Ecto neural progenitor cell (in vitro differentiated cells): ENCODE data around the gene KCNMA1.

Experiments
- DNase-seq: peaks from one replicate; pipeline ENCODE4 v3.0.0-alpha.2; 2018; ENCODE audit warnings: low spot score

KCNMA1 gene

DNA sequence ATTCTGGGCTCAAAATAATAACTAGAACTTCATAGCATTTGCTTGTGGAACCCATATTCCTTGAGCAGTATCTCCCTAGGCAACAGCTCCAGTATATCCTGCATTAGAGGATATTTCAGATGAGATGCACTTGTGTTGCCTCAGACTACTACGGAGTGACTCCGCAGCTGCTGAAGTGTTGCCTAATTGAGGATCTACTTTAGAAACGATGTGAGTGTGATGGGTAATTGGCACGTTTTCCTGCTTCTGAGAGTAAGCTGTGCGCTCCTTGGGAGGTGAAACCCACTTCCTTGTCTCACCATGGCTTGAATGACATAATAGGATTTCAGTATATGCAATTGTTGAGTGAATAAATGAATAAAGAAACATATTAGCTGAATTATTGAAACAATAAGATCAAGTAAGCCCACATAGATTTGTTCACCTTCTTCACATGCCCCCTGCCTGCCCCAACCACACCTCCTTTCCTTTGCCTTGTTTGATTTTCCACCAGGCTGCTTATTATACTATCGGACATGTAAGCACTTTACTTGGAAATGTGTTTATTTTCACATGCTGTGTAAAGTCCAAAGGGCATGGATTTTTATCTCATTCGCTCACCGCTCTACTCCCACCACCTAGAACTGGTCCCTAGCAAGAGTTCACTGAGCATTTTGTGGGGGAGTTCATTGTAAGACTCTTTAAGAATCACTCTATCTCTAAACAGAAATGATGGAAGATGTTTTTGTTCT is 303.8 kb downstream of the KCNMA1 start:
- DNase-seq = no peak

- DNase-seq = no peak
Observed at GRCh38 chr10:77332256-77332655, 305.4 kb downstream of the KCNMA1 start.

DNA sequence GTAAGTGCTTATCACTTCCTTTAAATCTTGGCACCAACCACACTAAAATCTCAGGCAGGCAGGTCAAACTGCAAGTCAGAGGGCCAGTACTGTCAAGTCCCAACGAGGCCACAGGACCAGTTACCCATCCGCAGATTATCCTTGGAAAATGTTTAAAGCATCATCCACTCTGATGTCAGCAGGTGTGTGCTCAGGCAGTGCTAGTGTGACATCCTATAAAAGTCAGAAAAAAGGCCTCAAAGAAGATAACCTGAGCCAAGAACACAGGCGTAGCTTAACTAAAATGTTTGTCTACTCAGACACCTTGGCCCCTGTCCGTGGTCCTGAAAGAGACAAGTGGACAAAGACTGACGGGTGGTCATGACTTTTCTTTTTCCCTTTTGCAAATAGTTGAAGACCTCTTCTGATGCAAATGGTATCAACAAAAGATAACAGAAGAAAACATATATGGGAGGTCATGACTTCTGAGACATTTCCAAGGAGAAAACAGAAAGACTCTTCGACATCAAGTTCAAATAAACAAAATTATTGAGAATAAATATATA is 309.3 kb downstream of the KCNMA1 start:
- peak; percentile 59 for DNase-seq

DNA sequence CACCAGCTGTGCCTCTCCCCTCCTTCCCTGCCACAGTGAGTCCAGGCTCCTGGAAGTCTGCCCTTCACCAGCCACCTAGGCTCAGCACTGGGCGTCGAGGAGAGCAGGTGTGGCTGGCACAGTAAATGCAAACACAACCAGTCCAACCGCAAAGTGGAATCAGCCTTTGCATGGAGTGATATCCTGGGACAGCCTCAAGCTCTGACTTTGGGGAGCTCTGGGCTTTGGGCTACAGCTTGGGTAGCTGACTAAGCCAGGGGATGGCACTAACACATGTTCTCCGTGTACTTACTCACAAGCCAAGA is 312.4 kb downstream of the KCNMA1 start:
- no peak for DNase-seq

GRCh38 chr10:77321838-77322237 is 315.8 kb downstream of the KCNMA1 start:
- DNase-seq = no peak

- DNase-seq = no peak
Observed at GRCh38 chr10:77320971-77321471, 316.6 kb downstream of the KCNMA1 start.

GRCh38 chr10:77319557-77319956 is 318.1 kb downstream of the KCNMA1 start:
- DNase-seq = no peak

DNA sequence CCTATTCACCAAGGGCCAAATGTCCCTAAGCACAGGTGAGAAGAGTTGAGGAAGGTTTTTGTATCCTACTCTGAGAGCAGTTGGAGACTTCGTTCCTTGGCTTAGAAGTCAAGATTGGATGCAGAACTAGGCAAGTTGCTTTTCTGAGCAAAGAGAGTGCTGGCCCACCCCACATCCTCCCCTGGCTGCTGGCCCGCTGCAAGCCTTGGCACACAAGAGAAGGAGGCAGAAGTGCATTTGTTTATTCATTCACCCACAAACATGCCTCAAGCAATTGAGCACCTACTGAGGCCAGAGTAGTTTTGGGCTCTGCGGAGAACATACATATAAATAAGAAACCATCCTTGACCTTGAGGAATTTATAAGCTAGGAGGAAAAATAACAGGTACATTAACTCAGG is 318.9 kb downstream of the KCNMA1 start:
- DNase-seq = no peak

DNA sequence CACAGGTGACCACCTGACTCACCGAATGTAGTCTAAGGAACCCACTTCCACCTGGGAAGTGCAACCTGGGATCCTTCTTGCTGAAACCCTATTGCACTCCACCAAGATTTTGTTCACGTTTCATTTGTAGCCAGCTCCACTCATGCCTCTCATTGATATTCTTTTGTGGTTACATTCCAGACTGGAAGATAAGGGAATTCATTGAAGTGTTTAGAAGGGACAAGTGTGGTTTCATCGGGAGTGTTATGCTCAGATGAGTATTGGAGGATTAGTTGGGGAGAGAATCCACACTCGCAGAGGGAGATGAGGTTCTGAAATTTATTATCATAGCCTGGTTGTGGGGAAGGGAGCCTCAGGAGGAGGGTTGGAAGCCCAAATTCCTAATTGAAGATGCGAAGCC is 320.4 kb downstream of the KCNMA1 start:
- DNase-seq = no peak

DNA sequence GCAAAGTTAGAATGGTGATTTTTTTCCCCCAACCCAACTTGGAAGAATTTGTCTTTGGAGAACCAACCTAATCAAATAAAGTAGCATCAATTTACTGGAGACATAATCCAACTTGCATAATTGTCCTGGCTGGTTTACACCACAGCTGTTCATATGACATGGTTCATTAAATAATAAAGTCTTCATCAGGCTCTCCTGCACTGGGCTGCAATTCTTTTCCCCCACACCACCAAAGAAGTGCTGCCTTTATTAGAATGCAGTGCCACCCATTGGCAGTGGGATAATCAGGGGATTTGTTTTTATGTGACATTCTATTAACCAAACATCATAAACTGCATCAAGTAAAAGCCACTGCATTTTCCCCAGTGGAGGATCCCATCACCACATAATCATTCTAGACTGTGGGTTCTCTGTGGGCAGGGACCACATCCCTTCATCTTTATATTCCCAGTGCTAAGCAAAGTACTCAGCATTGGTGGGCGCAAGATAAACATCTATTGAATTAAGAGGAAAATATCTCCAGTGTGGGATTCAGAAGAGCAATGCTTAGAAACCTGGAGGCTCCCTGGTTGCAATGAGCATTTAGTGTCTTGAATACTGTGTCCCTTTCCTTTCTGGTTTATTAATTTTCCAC is 322.0 kb downstream of the KCNMA1 start:
- DNase-seq = no peak

GRCh38 chr10:77313066-77313750 is 324.4 kb downstream of the KCNMA1 start:
- no peak for DNase-seq

DNA sequence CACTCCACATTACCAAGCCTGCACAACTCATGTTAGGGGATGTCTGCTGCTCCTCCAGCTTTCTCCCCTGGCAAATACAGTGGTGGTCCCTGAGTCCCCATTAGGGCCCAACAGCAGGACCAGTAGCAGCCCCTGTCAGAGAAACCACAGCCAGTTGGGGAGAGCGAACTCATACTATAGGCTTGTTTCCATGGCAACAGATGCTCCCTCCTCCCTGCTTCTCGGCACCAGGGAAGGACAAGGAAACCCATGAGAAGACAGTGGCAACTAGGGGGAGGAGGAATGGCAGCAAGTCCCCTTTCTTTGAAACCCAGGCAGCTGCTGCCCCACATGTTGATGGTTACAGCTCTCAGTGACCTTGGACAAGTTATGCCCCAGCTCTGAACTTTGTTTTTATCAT is 326.4 kb downstream of the KCNMA1 start:
- DNase-seq = peak; percentile 52

- no peak for DNase-seq
Observed at GRCh38 chr10:77310288-77310840, 327.2 kb downstream of the KCNMA1 start.

GRCh38 chr10:77309509-77309908 is 328.1 kb downstream of the KCNMA1 start:
- no peak for DNase-seq

DNA sequence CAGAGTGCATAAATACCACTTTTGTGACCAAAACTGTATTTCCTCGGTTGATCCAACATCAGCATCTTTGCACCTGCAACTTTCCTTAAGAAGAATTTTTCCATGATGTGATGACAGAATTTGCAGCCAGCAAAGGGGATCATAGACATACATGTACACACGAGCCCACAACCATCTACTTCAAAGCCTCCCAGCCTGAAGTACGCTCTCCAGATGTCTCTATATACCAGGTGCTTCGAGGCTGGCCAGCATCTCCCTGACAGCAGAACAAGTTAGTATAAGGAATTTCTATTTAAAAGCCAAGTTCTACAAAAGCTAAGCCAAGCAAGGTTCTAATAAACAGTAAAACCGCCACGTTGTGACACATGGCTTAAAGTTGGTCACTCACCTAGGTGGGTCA is 328.5 kb downstream of the KCNMA1 start:
- no peak for DNase-seq

DNA sequence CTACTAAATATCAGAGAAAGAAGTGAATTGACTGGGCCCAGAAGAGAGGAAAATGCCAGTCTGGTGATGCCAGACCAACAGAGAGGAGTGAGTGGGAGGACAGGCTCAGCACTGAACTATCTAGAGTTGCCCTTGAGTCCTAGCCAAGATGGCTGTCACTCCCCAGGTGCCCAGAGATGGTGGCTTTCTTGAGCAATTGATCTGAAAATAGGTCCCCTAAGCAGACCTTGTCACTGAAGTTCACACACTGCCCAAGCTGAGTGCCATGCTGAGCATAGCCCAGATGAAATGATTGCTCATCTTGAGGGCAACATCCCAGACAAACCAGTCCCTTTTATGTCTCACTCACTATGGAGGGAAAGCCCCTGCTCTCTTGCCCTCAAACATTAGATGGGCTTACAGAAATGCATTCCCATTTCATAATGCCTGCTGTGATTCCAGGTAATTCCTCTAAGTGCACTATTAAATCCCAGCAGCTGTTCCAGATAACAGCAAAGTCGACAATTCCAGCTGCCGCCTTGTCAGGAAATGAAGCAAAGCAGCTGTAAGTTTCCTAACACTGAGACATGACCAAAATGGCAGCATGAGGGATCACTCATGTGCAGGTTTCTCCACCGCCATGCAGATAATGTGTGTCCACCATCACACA is 329.4 kb downstream of the KCNMA1 start:
- DNase-seq = no peak

DNA sequence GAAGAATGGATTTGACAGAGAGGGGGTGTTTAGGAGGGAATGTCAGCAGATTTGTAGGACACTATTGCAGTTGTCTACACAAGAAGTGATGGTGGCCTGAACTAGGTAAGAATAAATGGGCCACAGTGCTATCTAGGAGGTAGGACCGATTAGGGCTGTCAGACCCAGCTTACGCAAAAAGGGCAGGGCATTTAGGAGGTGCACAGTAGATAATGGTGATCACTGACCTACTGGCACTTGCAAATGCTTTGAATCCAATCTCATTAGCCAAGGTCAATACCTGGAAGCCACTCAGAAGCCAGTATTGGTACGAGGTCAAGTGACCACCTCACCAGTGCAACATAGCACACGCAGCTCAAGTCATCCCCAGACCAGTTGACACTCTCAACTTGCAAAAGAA is 330.9 kb downstream of the KCNMA1 start:
- no peak for DNase-seq

GRCh38 chr10:77305650-77306632 is 331.7 kb downstream of the KCNMA1 start:
- DNase-seq = no peak

DNA sequence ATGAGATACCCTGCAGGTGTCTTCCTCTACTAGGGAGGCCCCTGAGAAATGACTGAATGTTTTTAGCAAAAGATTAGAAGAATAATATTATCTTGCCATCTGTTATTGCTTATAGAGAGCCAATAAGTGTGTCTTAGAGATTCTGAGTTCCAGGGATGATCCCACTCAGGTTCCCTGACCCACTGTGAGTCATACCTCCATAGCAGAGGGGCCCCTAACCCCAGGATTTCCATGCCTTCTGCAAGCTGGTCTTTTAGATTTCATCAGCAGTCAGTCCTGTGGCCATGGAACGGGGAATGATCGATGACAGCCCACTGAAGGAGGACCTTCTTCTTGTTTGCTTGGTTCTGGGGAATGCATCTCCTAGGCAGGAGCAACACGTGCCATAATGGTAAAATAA is 333.4 kb downstream of the KCNMA1 start:
- DNase-seq = no peak

GRCh38 chr10:77301305-77301730 is 336.3 kb downstream of the KCNMA1 start:
- DNase-seq = no peak
